ENCODE results near the gene DEDD. TPM values are rescaled to one million over a fixed set of nuclear protein-coding genes. Genes with fewer than 3 reads are reported as not detected.

The DEDD gene
- total RNA-seq, 2 experiments from 2014 or later, result 21.1 to 41.9 TPM

GRCh38 chr1:161088587-161089110 is 43.8 kb downstream of the DEDD start:
- H3K9me2 ChIP-seq (ENCODE audit: insufficient read depth, low read length), result no peaks in the 10 kb centered on the region
- no peak overlapping the region for H3K27ac ChIP-seq (ENCODE audit: low read depth, low read length, poor library complexity, severe bottlenecking)
- ChIA-PET CTCF (ENCODE audit: unreplicated experiment) (no interaction called here), POLR2A (interaction anchor here (0.6 kb wide), 1 partner anchor 52 kb away, joined by 3 read pairs; no protein-coding TSS in a partner anchor)
- H4K20me1 ChIP-seq (ENCODE audit: insufficient read depth, low read length), result no peaks in the 10 kb centered on the region
- H3K9me3 ChIP-seq (ENCODE audit: low read length), result no peaks in the 10 kb centered on the region
- TF ChIP-seq EZH2phosphoT487 (IDR thresholded peaks at IDR 0.05; ENCODE audit: borderline replicate concordance, low read depth, low read length) (no peak), CTCF (conservative IDR thresholded peaks at IDR 0.05; ENCODE audit: low read length) (no peak)
- no peaks in the 10 kb centered on the region for H3K4me1 ChIP-seq (ENCODE audit: insufficient read depth, low read length, poor library complexity, severe bottlenecking)
- DNase-seq (ENCODE audit: low spot score), result no peak
- intact Hi-C loops (cut with micrococcal nuclease; ENCODE audit: unreplicated experiment), result no loop called here
- no TSS peak for BruUV-seq (replicated peaks)
- H3K79me2 ChIP-seq (ENCODE audit: insufficient read depth, low read depth, low read length), result no peaks in the 10 kb centered on the region
- no peak overlapping the region for H3K4me3 ChIP-seq (ENCODE audit: low read depth, low read length, poor library complexity, severe bottlenecking)
- no peak overlapping the region for H2AFZ ChIP-seq (ENCODE audit: low read length)
- no peak overlapping the region for H3K4me2 ChIP-seq (ENCODE audit: low read length)
- H3K36me3 ChIP-seq (ENCODE audit: insufficient read depth, low read length), result no peaks in the 10 kb centered on the region

- Histone ChIP-seq H3K9me2 (ENCODE audit: insufficient read depth, low read length) (no peaks in the 10 kb centered on the region), H3K79me2 (ENCODE audit: insufficient read depth, low read depth, low read length) (no peaks in the 10 kb centered on the region), H3K36me3 (ENCODE audit: insufficient read depth, low read length) (no peaks in the 10 kb centered on the region), H3K27ac (ENCODE audit: low read depth, low read length, poor library complexity, severe bottlenecking) (no peak overlapping the region), H3K4me2 (ENCODE audit: low read length) (no peak overlapping the region), H3K4me1 (ENCODE audit: insufficient read depth, low read length, poor library complexity, severe bottlenecking) (no peaks in the 10 kb centered on the region), H4K20me1 (ENCODE audit: insufficient read depth, low read length) (no peaks in the 10 kb centered on the region), H3K9me3 (ENCODE audit: low read length) (no peaks in the 10 kb centered on the region), H2AFZ (ENCODE audit: low read length) (no peak overlapping the region), H3K4me3 (ENCODE audit: low read depth, low read length, poor library complexity, severe bottlenecking) (no peak overlapping the region)
- POLR2A ChIA-PET, result interaction anchor here (0.9 to 2.0 kb wide), 2 partner anchors 16 to 134 kb away, joined by 3 to 9 read pairs; partner anchors contain the start of gene ARHGAP30
- BruUV-seq (replicated peaks), result no TSS peak
- TF ChIP-seq EZH2phosphoT487 (IDR thresholded peaks at IDR 0.05; ENCODE audit: borderline replicate concordance, low read depth, low read length) (no peak), CTCF (conservative IDR thresholded peaks at IDR 0.05; ENCODE audit: low read length) (no peak)
- no peak for DNase-seq (ENCODE audit: low spot score)
- CTCF ChIA-PET (ENCODE audit: unreplicated experiment), result no interaction called here
- intact Hi-C loops (cut with micrococcal nuclease; ENCODE audit: unreplicated experiment), result no loop called here
Measured at GRCh38 chr1:161086457-161086856, 46.0 kb downstream of the DEDD start.

- no peak for DNase-seq (ENCODE audit: low spot score)
- Histone ChIP-seq H3K79me2 (ENCODE audit: insufficient read depth, low read depth, low read length) (no peaks in the 10 kb centered on the region), H3K36me3 (ENCODE audit: insufficient read depth, low read length) (no peaks in the 10 kb centered on the region), H3K4me2 (ENCODE audit: low read length) (no peak overlapping the region), H3K4me3 (ENCODE audit: low read depth, low read length, poor library complexity, severe bottlenecking) (no peak overlapping the region), H2AFZ (ENCODE audit: low read length) (no peak overlapping the region), H3K9me3 (ENCODE audit: low read length) (no peaks in the 10 kb centered on the region), H4K20me1 (ENCODE audit: insufficient read depth, low read length) (no peaks in the 10 kb centered on the region), H3K4me1 (ENCODE audit: insufficient read depth, low read length, poor library complexity, severe bottlenecking) (no peaks in the 10 kb centered on the region), H3K27ac (ENCODE audit: low read depth, low read length, poor library complexity, severe bottlenecking) (no peak overlapping the region), H3K9me2 (ENCODE audit: insufficient read depth, low read length) (no peaks in the 10 kb centered on the region)
- intact Hi-C loops (cut with micrococcal nuclease; ENCODE audit: unreplicated experiment), result no loop called here
- ChIA-PET POLR2A (interaction anchor here (1.2 kb wide), 1 partner anchor 14 kb away, joined by 3 read pairs; no protein-coding TSS in a partner anchor), CTCF (ENCODE audit: unreplicated experiment) (no interaction called here)
- BruUV-seq (replicated peaks), result no TSS peak
- TF ChIP-seq EZH2phosphoT487 (IDR thresholded peaks at IDR 0.05; ENCODE audit: borderline replicate concordance, low read depth, low read length), result no peak
- no peak for TF ChIP-seq CTCF (conservative IDR thresholded peaks at IDR 0.05; ENCODE audit: low read length)
Measured at GRCh38 chr1:161085165-161085564, 47.3 kb downstream of the DEDD start.
